HCT116 (cell line): ENCODE results near the gene SH3RF2. TPM values are rescaled to one million over a fixed set of nuclear protein-coding genes. Genes with fewer than 3 reads are reported as not detected.

Source experiments
- ATAC-seq: fragments of 200-7000 bp; cut with Tn5 transposase; 2 replicates; pipeline ENCODE4 v1.9.1; 2020; ENCODE audit warnings: mild to moderate bottlenecking, moderate library complexity
- BruUV-seq: library from RNA; stranded (reverse); fragments of 400-500 nt; replicated peaks from 2 replicates; lab custom pipeline; 2021; lab: Mats Ljungman, UMichigan
- CTCF ChIA-PET: fragments of 300-600 bp; sonication (Branson Sonifier 250); formaldehyde crosslinking; loops from one replicate; lab custom pipeline; 2021; ENCODE audit warnings: antibody characterized with exemption; lab: Charles Lee
- POLR2A ChIA-PET: fragments of 300-600, 350-600 bp; sonication (Branson Sonifier 250); formaldehyde crosslinking; loops from one replicate; lab custom pipeline; 2021; ENCODE audit warnings: antibody characterized with exemption; lab: Charles Lee
- RAD21 ChIA-PET, 2 experiments: fragments of 300-600 bp; sonication (Branson Sonifier 250); formaldehyde crosslinking; loops; one replicate each; lab custom pipeline; 2023; ENCODE audit warnings: low total read pairs in 2 of 2; ENCODE audit not compliant: uncharacterized antibody in 2 of 2, unreplicated experiment in 2 of 2, low non-redundant PET in 1 of 2; lab: Charles Lee
- DNase-seq: peaks from one replicate; pipeline ENCODE4 v3.0.0-alpha.2; 2010; ENCODE audit warnings: low read depth, low spot score
- H2AFZ ChIP-seq: fragments of 200-600 bp; shearing (Covaris generic), sonication (generic); 2 replicates; pipeline ENCODE4 v1.6.1; 2017; ENCODE audit warnings: low read depth, mixed run types, mixed read lengths, antibody characterized with exemption, low read length; ENCODE audit not compliant: poor library complexity, severe bottlenecking
- H3K27ac ChIP-seq: 2 replicates; pipeline ENCODE4 v1.5.1; 2012; ENCODE audit warnings: low read depth, low read length
- H3K27me3 ChIP-seq: fragments of 200-600 bp; sonication (generic); 2 replicates; pipeline ENCODE4 v1.6.1; 2016; ENCODE audit warnings: mixed run types, low read length, mixed read lengths; ENCODE audit not compliant: insufficient read depth
- H3K36me3 ChIP-seq, 2 experiments: fragments of 200-500 bp in 1 of 2; fragments of 200-600 bp in 1 of 2; sonication (Bioruptor generic) in 1 of 2; sonication (generic) in 1 of 2; 2 replicates each; pipeline versions ENCODE4 v1.5.1 to v1.6.1; 2014 to 2016; ENCODE audit warnings: low read length in 2 of 2, inconsistent platforms in 1 of 2, mixed read lengths in 1 of 2, mixed run types in 1 of 2; ENCODE audit not compliant: insufficient read depth in 2 of 2, control insufficient read depth in 1 of 2
- H3K4me1 ChIP-seq, 2 experiments: fragments of 200-600 bp in 1 of 2; sonication (generic) in 1 of 2; 2 replicates each; pipeline versions ENCODE4 v1.5.1 to v1.6.1; 2012 to 2017; ENCODE audit warnings: low read length in 2 of 2, inconsistent platforms in 1 of 2, mild to moderate bottlenecking in 1 of 2, mixed read lengths in 1 of 2, mixed run types in 1 of 2, moderate library complexity in 1 of 2; ENCODE audit not compliant: insufficient read depth in 2 of 2, control insufficient read depth in 1 of 2
- H3K4me2 ChIP-seq: fragments of 200-600 bp; sonication (generic); 2 replicates; pipeline ENCODE4 v1.6.1; 2017; ENCODE audit warnings: mixed run types, low read length, mixed read lengths
- H3K4me3 ChIP-seq, 2 experiments: fragments of 200-600 bp in 1 of 2; sonication (generic) in 1 of 2; replicated peaks in 1 of 2; 2 replicates each; pipeline ENCODE4 v1.5.1; 2011 to 2016; ENCODE audit warnings: low read length in 2 of 2, control low read depth in 1 of 2, low read depth in 1 of 2, mild to moderate bottlenecking in 1 of 2, mixed read lengths in 1 of 2, mixed run types in 1 of 2
- H3K79me2 ChIP-seq: fragments of 200-600 bp; sonication (generic); 2 replicates; pipeline ENCODE4 v1.6.1; 2017; ENCODE audit warnings: mild to moderate bottlenecking, mixed run types, low read length, moderate library complexity, mixed read lengths; ENCODE audit not compliant: insufficient read depth
- H3K9ac ChIP-seq: fragments of 200-600 bp; sonication (generic); 2 replicates; pipeline ENCODE4 v1.6.1; 2016; ENCODE audit warnings: low read length, mixed read lengths
- H3K9me2 ChIP-seq: fragments of 200-600 bp; sonication (generic), shearing (Covaris generic); 2 replicates; pipeline ENCODE4 v1.6.1; 2017; ENCODE audit warnings: mixed run types, mild to moderate bottlenecking, moderate library complexity; ENCODE audit not compliant: insufficient read depth
- H3K9me3 ChIP-seq, 2 experiments: fragments of 200-500 bp in 1 of 2; fragments of 200-600 bp in 1 of 2; sonication (Bioruptor generic) in 1 of 2; sonication (generic) in 1 of 2; 2 replicates each; pipeline ENCODE4 v1.6.1; 2014 to 2017; ENCODE audit warnings: low read length in 2 of 2, mixed read lengths in 2 of 2, inconsistent platforms in 1 of 2, low read depth in 1 of 2, mild to moderate bottlenecking in 1 of 2, mixed run types in 1 of 2, moderate library complexity in 1 of 2; ENCODE audit not compliant: control insufficient read depth in 1 of 2, insufficient read depth in 1 of 2
- H4K20me1 ChIP-seq: fragments of 200-600 bp; sonication (generic), shearing (Covaris generic); 2 replicates; pipeline ENCODE4 v1.6.1; 2017; ENCODE audit warnings: mixed run types, mild to moderate bottlenecking, moderate library complexity; ENCODE audit not compliant: insufficient read depth
- CEBPB ChIP-seq: IDR thresholded peaks from 2 replicates; pipeline ENCODE4 v1.6.1; 2012; ENCODE audit warnings: low read depth
- EGR1 ChIP-seq: IDR thresholded peaks from 2 replicates; pipeline ENCODE4 v1.6.1; 2012; ENCODE audit warnings: low read depth
- ELF1 ChIP-seq: IDR thresholded peaks from 2 replicates; pipeline ENCODE4 v1.6.1; 2012; ENCODE audit warnings: low read depth, borderline replicate concordance
- EZH2 ChIP-seq: fragments of 200-600 bp; sonication (generic); IDR thresholded peaks from 2 replicates; pipeline ENCODE4 v1.6.1; 2017; ENCODE audit warnings: antibody characterized with exemption, mixed run types
- EZH2phosphoT487 ChIP-seq: fragments of 200-600 bp; IDR thresholded peaks from 2 replicates; pipeline ENCODE4 v1.6.1; 2018; ENCODE audit warnings: antibody characterized with exemption, borderline replicate concordance
- POLR2A ChIP-seq: IDR thresholded peaks from 2 replicates; pipeline ENCODE4 v1.7.0; 2011; ENCODE audit warnings: borderline replicate concordance; ENCODE audit not compliant: insufficient read depth, insufficient read length; ENCODE audit errors: extremely low read depth
- SIN3A ChIP-seq: IDR thresholded peaks from 2 replicates; pipeline ENCODE4 v1.6.1; 2012; ENCODE audit warnings: low read depth
- SP1 ChIP-seq: IDR thresholded peaks from 2 replicates; pipeline ENCODE4 v1.6.1; 2012; ENCODE audit warnings: low read depth
- TCF7L2 ChIP-seq: IDR thresholded peaks from 2 replicates; pipeline ENCODE4 v1.7.0; 2011; ENCODE audit warnings: borderline replicate concordance, inconsistent platforms; ENCODE audit not compliant: insufficient read depth, insufficient read length; ENCODE audit errors: extremely low read depth
- ZFX ChIP-seq: fragments of 450-650 bp; IDR thresholded peaks from 2 replicates; pipeline ENCODE4 v1.6.1; 2017
- ZNF274 ChIP-seq: fragments of 200-500 bp; sonication (Bioruptor generic); IDR thresholded peaks from 2 replicates; pipeline ENCODE4 v1.6.1; 2014; ENCODE audit warnings: mild to moderate bottlenecking, low read depth, low read length, inconsistent platforms
- intact Hi-C: fragments of 100-400 bp; cut with micrococcal nuclease; formaldehyde crosslinking; loops from 2 replicates; pipeline ENCODE4 v1.10.0; 2022
- total RNA-seq: library from RNA; stranded (reverse); gene quantifications from one replicate; pipeline ENCODE4 v1.2.1, GENCODE V29; 2021; ENCODE audit not compliant: unreplicated experiment
- TF ChIP-seq, protein P1 (sequence below): IDR thresholded peaks from 2 replicates; pipeline ENCODE4 v1.6.1; 2012
- TF ChIP-seq, protein P2 (sequence below): IDR thresholded peaks from 2 replicates; pipeline ENCODE4 v1.6.1; 2011; ENCODE audit warnings: mild to moderate bottlenecking, low read length, moderate library complexity; ENCODE audit not compliant: insufficient replicate concordance; ENCODE audit errors: extremely low read depth

Gene SH3RF2
- total RNA-seq, 1 experiment from 2014 or later = 14.3 TPM

DNA sequence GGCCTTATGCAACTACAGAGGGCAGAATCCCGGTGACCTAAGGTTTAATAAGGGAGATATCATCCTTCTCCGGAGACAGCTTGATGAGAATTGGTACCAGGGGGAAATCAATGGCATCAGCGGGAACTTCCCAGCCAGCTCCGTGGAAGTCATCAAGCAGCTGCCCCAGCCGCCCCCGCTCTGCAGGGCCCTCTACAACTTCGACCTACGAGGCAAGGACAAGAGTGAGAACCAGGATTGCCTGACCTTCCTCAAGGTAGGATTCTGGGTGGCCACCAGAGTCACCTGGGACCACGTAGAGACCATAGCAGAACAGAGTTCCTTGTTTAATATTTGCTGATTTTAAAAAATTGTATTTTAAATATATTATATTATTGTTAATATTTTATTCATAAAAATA lies 63.7 kb downstream of the SH3RF2 start:
- ChIA-PET CTCF (no interaction called here), RAD21 (no interaction called here), POLR2A (no interaction called here)
- BruUV-seq = no TSS peak
- intact Hi-C loops = no loop called here
- ATAC-seq (no peak), DNase-seq (no peak)
- H3K4me2 ChIP-seq = no peak overlapping the region
- no peak for TF ChIP-seq EGR1
- TF ChIP-seq CEBPB = no peak
- no peak for TF ChIP-seq EZH2phosphoT487
- no peak for TF ChIP-seq SIN3A
- no peak for TF ChIP-seq POLR2A
- TF ChIP-seq, protein P1, sequence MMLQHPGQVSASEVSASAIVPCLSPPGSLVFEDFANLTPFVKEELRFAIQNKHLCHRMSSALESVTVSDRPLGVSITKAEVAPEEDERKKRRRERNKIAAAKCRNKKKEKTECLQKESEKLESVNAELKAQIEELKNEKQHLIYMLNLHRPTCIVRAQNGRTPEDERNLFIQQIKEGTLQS = no peak
- no peak for TF ChIP-seq EZH2
- no peak for TF ChIP-seq TCF7L2
- TF ChIP-seq ELF1 = no peak
- no peak for TF ChIP-seq ZFX
- no peak for TF ChIP-seq ZNF274
- TF ChIP-seq SP1 = no peak
- TF ChIP-seq, protein P2, sequence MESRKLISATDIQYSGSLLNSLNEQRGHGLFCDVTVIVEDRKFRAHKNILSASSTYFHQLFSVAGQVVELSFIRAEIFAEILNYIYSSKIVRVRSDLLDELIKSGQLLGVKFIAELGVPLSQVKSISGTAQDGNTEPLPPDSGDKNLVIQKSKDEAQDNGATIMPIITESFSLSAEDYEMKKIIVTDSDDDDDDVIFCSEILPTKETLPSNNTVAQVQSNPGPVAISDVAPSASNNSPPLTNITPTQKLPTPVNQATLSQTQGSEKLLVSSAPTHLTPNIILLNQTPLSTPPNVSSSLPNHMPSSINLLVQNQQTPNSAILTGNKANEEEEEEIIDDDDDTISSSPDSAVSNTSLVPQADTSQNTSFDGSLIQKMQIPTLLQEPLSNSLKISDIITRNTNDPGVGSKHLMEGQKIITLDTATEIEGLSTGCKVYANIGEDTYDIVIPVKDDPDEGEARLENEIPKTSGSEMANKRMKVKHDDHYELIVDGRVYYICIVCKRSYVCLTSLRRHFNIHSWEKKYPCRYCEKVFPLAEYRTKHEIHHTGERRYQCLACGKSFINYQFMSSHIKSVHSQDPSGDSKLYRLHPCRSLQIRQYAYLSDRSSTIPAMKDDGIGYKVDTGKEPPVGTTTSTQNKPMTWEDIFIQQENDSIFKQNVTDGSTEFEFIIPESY = no peak
- no peaks in the 10 kb centered on the region for H4K20me1 ChIP-seq
- H3K4me3 ChIP-seq = no peak overlapping the region
- no peaks in the 10 kb centered on the region for H3K9me2 ChIP-seq
- H3K27ac ChIP-seq = no peak overlapping the region
- no peak overlapping the region for H2AFZ ChIP-seq
- peaks cover 0 to 9% of the 10 kb centered on the region in 2 experiments; a peak in 1 of 4 replicates for H3K4me1 ChIP-seq
- H3K27me3 ChIP-seq = no peaks in the 10 kb centered on the region
- no peaks in the 10 kb centered on the region for H3K9me3 ChIP-seq
- H3K36me3 ChIP-seq = peaks cover 0 to 6% of the 10 kb centered on the region in 2 experiments; a peak in 1 of 4 replicates
- no peak overlapping the region for H3K9ac ChIP-seq
- no peaks in the 10 kb centered on the region for H3K79me2 ChIP-seq
